C4-2B (cell line): ENCODE measurements around the gene CDH24.

ENCODE experiments used
- ZFX ChIP-seq: fragments of 450-650 bp; IDR thresholded peaks from 2 replicates; pipeline ENCODE4 v1.6.1; 2017
- TF ChIP-seq, protein P1 (sequence below): fragments of 450-650 bp; conservative IDR thresholded peaks from 2 replicates; pipeline ENCODE4 v1.5.1; 2017; ENCODE audit warnings: mild to moderate bottlenecking

DNA sequence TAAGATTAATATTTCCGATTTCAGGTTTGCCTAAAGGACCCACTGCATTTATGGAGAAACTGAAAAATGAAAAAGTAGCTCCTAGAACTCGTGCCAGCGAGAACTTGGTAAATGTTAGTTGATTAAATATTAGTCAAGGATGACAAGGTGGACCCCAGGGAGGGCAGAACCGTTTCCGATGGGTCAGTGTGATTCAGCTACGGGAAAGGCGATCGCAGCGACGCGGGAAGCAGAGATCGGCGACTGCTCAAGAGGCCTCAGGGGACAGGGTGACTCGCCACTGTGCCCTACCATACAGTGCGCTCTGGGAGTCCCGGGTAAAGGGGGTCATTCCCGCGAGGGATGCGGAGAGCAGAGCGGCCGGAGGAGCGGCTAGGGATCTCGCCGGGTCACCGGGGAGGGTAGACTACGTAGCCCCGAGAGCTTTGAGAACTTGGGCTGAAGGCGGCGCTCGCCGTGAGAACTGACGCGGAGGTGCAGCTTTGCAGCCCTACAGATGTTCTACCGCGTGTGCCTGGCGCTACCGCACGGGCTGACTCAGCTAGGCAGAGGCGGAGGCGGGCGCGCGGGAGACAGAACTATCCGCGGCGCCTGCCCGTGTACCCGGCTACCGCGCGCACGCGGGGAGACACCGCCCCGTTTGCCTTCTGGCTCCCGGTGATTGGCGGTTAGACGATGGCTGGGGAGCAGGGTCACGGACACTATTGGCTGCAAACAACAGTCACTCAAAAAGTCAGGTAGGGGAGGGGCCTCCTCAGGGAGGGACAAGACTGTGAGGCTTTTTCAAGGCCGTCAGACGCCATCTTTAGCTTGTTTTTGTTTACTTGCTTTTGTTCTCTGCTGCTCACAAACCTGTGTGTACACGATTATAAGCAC lies 50.5 kb downstream of the CDH24 start:
- TF ChIP-seq, protein P1, sequence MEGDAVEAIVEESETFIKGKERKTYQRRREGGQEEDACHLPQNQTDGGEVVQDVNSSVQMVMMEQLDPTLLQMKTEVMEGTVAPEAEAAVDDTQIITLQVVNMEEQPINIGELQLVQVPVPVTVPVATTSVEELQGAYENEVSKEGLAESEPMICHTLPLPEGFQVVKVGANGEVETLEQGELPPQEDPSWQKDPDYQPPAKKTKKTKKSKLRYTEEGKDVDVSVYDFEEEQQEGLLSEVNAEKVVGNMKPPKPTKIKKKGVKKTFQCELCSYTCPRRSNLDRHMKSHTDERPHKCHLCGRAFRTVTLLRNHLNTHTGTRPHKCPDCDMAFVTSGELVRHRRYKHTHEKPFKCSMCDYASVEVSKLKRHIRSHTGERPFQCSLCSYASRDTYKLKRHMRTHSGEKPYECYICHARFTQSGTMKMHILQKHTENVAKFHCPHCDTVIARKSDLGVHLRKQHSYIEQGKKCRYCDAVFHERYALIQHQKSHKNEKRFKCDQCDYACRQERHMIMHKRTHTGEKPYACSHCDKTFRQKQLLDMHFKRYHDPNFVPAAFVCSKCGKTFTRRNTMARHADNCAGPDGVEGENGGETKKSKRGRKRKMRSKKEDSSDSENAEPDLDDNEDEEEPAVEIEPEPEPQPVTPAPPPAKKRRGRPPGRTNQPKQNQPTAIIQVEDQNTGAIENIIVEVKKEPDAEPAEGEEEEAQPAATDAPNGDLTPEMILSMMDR, result no peak; the same call in 1 of the 2 replicates
- TF ChIP-seq ZFX, result no peak
